Fibroblast of gingiva (primary cell): ENCODE results near the gene PTPRG.

Source experiments
- DNase-seq: peaks from one replicate; pipeline ENCODE4 v3.0.0-alpha.2; 2011; ENCODE audit warnings: low read depth

PTPRG gene

DNA sequence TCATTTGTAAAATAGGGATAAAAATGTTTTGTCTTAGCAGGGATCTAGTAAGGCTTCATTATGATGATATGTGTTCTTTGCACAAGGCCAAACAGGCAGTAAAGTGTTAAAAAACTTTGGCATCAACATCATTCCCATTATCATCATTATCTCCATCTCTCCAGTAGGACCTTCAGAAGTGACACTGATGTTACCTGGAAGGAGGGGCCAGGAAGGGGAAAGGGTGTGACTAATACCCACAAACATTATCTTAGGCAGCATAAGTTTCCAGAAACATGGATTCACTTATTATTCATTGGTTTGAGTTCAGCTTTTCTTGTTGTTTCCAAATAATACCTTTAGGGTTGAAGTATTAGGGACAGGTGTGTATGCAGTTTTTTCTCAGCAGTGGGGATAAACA, 399.6 kb downstream of the PTPRG start:
- no peak for DNase-seq

DNA sequence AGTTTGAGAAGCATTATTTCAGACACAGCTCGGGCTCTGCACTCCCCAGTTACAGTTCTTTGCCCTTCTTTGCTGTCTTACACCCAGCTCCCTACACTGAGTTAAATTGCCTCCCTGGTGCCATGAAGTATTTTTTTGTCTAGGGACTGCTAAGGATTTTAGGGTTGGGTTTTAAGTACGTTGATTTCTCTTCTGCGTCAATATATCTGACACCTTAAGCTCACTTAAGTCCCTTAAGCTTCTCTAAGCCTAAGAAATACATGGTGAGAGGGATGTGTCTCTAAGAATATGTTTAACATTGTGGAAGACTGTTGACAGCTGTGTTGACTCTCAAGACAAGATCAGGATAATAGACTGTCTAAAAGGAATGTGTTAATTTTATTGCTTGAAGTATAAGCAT, 400.5 kb downstream of the PTPRG start:
- no peak for DNase-seq

DNA sequence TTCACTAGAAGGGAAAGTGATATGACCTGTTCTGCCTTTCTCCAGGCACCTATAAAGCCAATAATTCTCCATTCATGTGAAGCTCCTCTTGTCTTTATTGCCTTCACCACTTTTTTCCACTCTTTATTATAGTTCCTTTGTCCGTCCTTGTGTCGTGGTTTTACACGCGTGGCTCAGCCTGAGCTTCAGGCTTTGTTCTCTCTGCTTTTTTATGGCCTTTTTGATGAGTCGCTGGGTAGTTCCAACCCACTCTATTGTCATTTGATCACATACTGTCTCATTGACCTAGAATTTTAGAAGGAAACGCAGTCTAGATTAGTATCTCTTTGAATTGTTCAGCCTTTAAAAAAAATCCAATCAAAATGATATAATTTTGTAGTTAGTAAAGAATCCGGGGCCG, 403.2 kb downstream of the PTPRG start:
- DNase-seq, result no peak

DNA sequence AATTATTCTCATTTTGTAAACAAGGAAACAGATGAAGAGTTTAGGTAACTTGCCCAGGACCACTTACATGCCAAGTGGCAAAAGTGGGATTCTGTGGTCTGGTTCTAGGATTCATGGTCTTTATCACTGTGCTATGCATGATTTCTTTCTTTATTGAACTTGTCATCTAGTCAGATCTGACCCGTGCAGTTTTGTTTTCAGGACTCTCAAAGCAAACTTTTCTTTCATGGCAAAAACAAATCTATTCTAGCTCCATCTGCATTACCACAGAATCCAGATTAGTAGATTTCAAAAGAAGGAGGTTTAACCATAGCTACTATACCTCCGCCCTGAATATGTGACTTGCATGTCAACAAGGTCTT, 404.4 kb downstream of the PTPRG start:
- DNase-seq, result no peak

DNA sequence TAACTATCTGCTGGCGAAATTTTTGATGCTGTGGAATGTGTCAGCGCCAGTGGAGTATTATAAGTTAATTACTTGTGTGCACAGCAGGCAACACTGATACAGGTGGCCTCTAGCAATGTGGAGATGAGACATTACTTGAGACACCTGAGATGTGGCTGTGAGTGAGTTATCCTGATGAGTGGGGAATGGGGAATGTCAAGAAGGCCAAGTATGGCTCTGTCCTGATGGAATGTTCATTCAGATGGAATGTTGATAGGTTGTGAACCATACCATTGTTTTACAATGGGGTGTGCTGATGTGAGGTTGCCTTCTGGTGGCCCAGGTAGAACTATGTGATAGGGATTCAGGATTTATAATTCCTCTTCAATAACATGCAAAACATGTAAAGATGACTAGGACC, 404.8 kb downstream of the PTPRG start:
- no peak for DNase-seq

DNA sequence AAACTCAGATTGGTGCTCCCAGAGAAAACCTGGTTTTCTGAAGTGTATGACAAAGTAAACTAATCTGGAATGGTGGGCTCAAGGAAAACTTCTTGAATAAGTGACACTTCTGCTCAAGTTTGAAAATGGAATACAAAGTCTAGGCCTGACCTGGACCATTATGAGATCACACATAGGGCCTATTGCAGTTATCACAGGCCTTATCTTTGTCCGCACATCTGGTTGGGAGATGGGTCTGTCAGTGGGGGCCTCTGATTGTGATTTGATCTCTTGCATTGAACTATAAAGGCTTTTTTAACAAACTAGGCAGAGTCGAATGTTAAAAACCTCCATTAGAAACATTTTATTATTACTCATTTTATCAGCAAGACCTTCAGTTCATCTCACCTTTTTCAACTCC, 405.6 kb downstream of the PTPRG start:
- no peak for DNase-seq

DNA sequence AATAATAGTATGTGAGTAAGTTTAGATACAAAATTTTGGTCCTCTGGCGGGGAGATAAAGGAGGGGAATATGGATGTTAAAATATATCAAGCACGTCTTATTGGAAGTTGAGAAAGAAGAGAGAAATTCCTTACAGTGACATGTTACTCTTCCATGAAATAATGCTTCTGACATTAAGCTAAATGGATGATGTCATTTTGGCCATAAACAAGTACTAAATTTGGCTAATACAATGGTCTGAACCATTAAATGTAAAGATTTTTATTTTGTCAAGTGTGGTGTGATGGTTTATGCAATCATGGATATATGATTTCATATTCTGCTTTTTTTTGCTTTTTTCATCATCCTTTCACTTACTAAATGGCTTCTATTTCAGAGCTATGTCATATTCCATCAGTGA, 406.6 kb downstream of the PTPRG start:
- DNase-seq, result no peak

DNA sequence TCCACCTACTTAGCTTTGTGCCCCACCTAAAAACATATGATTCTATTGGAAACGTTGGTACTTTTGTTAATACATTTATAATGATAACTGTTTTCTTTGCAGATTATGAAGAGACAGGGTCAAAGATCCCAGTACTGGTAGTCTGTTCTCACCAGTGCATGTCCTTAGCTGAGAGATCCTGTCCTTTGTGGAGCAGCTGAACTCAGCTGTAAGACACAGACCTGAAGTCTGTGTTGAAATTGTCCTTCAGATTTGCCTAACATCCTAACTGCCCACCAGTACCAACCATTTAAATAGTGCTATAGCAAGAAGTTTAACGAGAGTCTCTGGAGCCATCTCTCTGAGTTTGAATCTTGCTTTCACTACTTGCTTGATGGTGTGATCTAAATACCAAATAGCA, 413.3 kb downstream of the PTPRG start:
- no peak for DNase-seq

DNA sequence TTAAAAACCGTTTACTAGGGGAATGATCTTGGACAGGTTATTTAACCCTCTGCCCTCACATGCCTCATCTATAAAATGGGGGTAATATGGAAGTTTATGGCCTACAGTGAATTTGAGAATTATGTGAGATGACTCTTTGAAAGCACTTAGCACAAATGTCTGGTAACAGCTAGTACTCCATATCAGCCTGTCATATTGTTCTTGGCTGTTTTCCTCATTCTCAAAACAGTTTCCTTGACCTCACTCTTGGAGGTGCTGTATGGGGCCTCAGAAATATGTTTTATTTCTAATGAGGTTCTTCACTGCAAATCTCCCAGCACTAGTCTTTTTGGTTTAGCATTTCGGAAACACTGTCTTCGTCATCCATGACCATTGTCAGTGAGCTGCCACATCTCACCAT, 413.8 kb downstream of the PTPRG start:
- DNase-seq, result no peak

DNA sequence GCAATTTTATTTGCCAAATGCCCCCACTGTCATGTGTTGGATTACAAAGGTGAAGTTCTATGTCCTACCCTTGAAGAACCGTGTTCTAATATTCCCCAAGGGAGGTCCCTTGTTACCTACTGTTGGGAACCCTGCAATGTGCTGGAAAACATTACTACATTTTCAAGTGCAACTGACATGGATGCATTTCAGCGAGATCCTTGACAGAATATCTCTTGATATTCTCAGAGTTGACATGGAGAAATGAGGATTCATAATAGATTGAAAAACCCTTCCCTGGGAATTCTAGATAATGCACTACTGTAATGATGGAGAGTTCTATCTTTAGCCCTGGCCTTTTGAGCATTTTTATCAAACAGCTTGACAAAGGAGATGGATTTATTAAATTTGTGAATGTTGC, 414.6 kb downstream of the PTPRG start:
- DNase-seq, result no peak

DNA sequence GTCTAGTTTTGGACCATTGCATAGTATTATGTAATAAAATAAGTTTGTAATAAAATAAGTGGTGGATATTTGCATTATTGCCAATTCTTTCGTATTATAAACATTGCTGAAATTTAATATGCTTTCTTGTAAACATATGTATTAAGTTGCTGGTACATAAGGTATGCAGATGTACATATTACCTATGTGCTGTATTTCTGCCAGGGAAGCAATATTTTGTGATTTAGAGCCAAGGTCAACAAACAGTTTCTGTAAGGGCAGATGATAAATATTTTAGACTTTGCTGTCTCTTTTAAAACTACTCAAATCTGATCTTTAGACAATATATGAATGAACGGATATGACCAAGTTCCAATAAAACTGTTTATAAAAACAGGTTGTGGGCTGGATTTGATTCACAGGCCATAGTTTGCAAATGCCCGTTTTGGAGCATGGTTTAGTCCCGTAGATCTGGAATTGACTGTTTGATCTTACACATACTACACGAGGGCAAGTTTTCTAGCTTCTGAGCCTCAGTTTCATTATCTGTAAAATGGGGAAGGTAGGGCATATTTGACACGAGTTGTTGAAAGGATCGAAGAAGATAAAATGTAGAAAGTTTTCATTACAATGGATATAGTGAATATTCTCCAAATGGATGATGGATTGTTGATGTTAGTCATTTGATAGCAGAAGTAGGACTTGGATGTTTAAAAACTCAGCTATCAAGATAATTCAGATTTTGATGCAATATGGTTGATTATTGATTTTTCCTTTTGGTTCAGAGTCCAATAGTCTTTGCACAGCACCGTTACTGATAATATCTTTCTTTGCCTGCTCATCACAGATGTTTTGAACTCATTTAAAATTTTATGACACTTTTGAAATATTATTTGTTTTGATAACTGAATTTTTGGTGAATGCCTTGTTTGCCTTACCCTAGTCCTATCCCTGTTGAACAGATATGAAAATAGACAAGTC, 417.4 kb downstream of the PTPRG start:
- DNase-seq, result peak; percentile 7

DNA sequence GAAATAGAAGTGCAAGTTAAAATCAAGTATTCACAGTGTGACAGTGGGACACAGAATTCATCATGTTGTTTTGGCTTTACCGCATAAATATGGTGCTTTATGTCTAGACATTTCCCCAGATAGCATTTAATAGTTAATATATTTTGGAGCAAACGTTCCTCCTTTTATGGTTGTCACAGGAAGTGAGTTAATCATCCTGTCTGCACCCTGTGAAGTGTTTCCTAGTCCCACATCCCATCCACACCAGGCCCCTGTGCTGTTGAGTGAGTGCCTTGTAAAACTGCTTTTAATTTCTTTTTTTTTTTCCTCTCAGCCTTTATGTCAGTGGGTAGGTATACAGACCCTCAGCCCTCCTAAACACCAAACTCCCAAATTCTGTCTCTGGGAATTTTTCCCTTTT, 418.3 kb downstream of the PTPRG start:
- no peak for DNase-seq

DNA sequence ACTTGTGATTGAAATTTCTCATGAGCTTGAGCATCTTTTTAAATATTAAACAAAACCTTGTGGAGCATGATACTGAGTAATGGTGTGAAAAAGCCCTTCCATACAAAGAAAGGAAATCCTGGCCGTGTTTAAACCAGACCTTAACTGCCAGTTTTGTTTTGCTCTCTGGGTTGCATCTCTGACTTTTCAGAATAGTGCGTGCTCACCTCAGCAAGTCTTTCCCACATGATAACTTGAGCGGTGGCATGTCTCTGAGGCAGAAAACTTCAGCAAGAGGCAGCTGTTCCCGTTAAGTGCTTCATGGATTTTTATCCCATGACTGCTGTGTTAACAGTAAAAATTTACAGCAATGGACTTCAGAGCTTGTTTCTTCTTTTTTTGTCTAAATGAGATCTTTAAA, 418.7 kb downstream of the PTPRG start:
- no peak for DNase-seq

DNA sequence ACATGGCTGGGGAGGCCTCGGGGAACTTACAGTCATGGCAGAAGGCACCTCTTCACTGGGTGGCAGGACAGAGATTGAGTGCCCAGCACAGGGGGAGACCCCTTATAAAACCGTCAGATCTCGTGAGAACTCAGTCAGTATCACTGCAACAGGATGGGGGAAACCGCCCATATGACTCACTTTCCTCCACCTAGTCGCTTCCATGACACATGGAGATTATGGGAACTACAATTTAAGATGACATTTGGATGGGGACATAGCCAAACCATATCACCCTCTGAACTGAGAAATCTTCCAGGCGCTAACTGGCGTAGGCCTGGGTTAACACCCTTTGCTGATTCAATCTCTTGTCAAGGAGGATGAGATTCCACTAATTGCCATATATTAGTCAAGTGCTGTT, 419.7 kb downstream of the PTPRG start:
- DNase-seq, result no peak

DNA sequence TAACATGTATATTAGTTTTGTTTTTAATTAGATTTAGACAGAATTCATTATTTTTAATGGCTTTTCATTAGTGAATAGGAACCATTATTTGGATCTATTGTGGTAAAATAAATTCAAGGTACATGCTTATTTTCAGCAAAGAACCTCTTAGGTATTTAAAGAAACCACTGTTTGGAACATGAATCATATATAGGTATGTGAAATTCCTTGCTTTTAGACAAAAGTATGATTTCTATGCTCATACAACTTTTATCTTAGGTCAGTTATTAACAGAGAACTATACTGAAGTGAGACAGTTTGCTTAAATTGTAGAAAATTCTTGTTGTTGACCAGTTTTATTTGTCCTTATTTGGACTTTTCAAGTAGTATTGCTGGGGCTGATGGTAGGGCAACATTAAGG, 422.1 kb downstream of the PTPRG start:
- DNase-seq, result no peak

DNA sequence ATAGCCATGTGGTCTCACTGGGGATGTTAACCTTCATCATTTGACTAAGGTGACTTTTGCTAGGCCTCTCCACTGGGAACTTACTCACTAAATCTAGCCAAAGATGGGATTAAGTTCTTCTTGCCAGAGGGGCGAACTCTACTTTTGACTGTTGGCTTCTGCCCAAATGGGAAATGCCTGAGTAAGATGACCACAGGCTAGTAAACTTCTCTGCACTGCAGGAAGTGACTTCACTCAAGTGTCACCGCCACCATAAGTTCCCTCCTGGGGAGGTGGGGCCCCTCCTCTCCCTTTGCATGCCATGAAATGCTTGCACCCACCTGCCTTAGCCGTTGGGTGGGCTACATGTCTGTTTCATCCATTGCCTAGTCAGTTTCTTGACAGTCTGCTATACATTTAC, 423.6 kb downstream of the PTPRG start:
- DNase-seq, result peak; percentile 3

DNA sequence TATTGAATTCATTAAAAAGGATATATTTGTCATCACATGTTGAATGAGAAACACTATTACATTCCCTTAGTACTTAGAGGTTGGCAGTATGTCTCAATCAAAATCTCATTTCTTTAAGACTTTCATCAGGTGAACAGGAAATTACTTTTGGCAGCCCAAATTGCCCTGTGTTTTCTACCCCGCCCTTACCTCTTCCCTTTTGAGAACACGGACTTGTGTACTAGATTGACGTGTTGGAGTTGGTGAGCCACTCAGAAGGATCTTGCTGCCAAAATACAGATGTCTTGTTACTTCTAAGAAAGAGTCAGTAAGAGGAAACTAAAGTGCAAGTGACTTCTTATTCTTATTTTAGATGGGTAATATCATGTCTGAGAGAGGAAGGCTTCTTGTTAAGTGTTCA, 425.1 kb downstream of the PTPRG start:
- DNase-seq, result no peak

DNA sequence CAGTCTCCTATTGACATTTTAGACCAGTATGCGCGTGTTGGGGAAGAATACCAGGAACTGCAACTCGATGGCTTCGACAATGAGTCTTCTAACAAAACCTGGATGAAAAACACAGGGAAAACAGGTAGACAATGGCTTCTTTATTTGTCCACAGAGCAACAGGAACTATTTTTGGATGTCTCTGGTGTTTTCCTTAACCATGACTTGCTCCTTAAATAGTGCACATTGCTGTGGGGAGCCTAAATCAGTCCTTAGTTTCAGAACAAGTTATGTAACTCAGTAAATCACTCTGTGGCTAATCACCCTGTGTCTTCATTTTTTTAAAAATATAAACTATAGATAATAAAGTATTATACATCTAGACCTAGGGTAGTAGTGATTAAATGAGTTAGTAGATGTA, 428.3 kb downstream of the PTPRG start:
- DNase-seq, result no peak

DNA sequence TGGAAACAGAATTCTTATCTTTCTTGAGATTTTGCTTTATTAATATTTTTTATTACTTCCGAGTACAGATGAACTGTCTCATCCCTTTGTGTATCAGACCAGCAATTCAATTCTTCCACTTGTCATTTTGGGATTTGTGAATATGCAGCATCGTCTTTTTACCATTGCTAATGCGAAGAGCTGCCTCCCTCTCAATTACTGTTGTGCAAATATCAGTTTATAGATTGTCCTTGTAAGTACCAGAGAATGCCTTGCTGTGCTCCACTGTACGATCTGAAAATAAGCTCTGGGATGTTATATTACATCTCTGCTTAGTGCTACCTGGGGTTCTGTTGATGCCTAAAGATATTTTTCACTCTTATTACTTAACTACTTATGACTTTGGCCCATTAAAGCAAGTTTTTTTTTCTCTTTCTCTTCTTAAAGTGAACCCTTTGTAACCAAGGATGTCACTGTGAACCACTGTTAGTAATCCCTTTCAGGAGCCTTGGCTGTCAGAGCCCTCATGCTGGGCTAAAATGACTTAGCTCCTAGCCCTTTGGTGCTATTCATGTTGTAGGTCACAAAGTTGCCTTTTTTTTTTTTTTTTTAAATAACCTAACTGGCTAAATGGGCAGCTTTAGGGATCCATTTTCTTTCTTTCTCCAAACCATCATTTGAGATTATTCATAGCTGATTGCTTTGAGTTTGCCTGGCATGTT, 429.1 kb downstream of the PTPRG start:
- DNase-seq, result no peak

DNA sequence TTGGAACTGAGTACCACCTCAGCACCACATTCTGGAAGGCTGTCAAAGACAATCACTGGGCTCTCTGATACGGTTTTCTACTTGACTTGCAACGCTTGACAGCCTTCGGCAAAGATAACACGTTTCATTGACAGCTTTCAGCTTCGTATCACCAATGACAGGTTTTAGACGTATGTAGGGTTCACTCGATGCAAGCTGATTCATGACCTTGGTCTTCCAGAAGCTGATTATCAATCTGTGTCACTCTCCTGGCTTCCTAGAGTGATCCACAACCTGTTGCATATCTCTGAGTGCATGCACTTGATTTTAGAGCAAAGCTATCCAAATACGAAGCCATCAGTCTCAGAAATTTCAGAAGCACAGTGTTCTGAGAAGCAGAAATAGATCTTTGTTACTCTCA, 430.3 kb downstream of the PTPRG start:
- DNase-seq, result no peak

DNA sequence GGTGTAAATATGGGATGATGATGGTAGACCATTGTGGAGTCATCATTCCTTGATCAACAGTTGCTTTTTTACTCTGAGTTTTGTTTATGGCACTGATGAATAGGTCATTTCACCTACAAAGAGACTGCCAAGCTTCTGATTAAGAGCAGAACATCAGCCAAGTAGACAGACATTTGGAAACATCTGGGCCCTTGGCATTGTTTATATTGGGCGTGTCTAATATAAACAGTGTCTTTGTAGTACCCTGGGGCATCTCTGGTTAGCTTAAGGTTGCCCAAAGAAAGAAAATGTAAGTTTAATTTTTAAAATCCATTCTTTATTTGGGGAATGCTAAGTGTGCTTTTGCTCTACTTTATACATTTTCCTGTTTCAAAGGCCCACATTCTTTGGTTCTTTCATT, 435.0 kb downstream of the PTPRG start:
- DNase-seq, result peak; percentile 47

DNA sequence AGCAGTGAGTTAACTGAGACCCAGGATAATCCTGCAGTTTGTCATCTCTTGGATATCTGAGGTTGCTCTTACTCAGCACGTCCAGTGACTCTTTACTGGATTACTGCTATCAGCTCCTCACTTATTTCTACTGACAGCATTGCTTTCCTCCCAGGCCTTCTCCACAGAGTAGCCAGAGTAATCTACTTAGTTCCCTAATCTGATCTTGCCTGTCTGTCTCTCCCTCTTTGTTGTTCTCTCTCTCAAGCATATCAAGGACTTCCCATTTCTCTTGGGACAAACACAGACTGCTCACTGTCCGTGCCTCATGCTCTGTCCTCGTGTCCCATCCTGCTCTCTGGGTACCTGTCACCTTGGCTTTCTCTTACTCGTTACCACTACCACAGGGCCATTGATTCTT, 435.7 kb downstream of the PTPRG start:
- DNase-seq, result no peak

DNA sequence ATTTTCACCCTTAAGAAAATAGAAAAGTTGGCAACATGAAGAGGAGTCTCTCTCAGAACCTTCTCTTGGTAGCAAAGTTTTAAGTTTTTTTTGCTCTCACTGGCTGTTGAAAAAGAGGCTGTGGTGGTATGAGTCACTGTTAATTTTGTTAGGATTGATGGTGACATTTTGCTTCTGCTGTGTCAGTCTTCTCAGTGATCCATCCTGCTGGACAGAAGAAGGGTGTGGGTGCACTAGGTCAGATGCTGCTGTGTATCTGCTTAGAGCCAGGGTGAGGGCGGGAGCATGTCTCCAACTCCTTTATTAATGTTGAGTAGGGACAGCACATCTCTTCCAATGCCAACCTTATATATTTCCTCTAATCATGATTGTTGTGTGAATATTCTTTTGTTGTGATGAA, 442.5 kb downstream of the PTPRG start:
- no peak for DNase-seq

DNA sequence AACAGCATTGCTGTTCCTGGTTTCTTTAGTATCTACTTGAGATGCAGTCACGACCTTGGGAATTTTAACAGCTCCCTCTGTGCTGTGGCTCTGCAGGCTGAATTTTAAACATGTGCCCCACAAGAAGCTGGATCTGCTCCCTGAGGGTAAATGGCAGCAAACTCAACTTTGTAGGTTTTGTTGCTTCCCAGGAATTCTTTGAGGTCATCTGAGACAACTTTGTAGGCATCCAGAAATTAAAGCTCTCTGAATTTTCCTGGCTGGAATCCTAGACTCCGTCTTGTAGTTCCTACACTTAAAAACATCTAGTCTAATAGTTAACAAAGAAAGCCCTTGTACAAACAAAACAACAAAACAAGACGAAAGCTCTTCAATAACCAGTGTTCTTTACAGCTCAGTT, 445.7 kb downstream of the PTPRG start:
- DNase-seq, result peak; percentile 79
